WTC11 (cell line): ENCODE measurements around the gene ZBTB6.

ENCODE experiments used
- EMX1 ChIP-seq: fragments of 250-450 bp; sonication (Bioruptor Pico); IDR thresholded peaks from 2 replicates; pipeline ENCODE4 v1.8.0; 2021; ENCODE audit warnings: mild to moderate bottlenecking
- FOXJ3 ChIP-seq: sonication (generic); formaldehyde crosslinking; IDR thresholded peaks from 2 replicates; pipeline ENCODE4 v1.9.0; 2021; ENCODE audit warnings: missing genetic modification reagents, mild to moderate bottlenecking, borderline replicate concordance
- TP53 ChIP-seq: sonication (generic); formaldehyde crosslinking; IDR thresholded peaks from 2 replicates; pipeline ENCODE4 v1.8.1; 2023; ENCODE audit warnings: mild to moderate bottlenecking, missing genetic modification reagents
- TF ChIP-seq, protein P1 (sequence below): fragments of 200-600 bp; IDR thresholded peaks from 2 replicates; pipeline ENCODE4 v1.8.0; 2022; ENCODE audit warnings: antibody characterized with exemption
- TF ChIP-seq, protein P2 (sequence below): sonication (generic); formaldehyde crosslinking; IDR thresholded peaks from 2 replicates; pipeline ENCODE4 v1.8.1; 2022; ENCODE audit warnings: low read depth, mild to moderate bottlenecking, moderate library complexity, missing genetic modification reagents, borderline replicate concordance
- TF ChIP-seq, protein P3 (sequence below): sonication (generic); formaldehyde crosslinking; IDR thresholded peaks from 2 replicates; pipeline ENCODE4 v1.8.0; 2022; ENCODE audit warnings: mild to moderate bottlenecking, missing genetic modification reagents

DNA sequence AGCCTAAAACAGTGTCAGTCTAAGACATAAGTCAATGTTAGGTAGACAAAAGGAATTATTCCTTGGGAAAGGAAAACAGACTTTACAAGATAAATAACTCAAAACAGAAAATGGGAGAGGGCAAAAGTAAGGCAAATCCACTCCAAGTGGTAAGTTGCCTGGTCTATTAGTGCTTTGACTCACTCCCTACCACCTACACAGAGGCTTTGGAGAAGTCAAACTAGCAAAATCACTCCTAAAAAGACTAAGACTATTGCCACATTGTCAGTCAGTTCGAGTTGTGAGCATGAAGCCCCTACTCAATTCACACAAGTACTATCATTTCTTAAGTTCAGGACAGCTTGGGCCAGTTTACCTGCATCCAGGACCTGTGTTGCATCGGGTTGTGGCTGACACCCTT is 5.2 kb upstream of the ZBTB6 start:
- TF ChIP-seq, protein P1, sequence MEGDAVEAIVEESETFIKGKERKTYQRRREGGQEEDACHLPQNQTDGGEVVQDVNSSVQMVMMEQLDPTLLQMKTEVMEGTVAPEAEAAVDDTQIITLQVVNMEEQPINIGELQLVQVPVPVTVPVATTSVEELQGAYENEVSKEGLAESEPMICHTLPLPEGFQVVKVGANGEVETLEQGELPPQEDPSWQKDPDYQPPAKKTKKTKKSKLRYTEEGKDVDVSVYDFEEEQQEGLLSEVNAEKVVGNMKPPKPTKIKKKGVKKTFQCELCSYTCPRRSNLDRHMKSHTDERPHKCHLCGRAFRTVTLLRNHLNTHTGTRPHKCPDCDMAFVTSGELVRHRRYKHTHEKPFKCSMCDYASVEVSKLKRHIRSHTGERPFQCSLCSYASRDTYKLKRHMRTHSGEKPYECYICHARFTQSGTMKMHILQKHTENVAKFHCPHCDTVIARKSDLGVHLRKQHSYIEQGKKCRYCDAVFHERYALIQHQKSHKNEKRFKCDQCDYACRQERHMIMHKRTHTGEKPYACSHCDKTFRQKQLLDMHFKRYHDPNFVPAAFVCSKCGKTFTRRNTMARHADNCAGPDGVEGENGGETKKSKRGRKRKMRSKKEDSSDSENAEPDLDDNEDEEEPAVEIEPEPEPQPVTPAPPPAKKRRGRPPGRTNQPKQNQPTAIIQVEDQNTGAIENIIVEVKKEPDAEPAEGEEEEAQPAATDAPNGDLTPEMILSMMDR, result no peak
- TF ChIP-seq TP53 (CRISPR knock-in tag) (no peak), FOXJ3 (CRISPR knock-in tag) (no peak), EMX1 (no peak)
- TF ChIP-seq, protein P2, sequence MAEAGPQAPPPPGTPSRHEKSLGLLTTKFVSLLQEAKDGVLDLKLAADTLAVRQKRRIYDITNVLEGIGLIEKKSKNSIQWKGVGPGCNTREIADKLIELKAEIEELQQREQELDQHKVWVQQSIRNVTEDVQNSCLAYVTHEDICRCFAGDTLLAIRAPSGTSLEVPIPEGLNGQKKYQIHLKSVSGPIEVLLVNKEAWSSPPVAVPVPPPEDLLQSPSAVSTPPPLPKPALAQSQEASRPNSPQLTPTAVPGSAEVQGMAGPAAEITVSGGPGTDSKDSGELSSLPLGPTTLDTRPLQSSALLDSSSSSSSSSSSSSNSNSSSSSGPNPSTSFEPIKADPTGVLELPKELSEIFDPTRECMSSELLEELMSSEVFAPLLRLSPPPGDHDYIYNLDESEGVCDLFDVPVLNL (CRISPR knock-in tag), result no peak
- TF ChIP-seq, protein P3, sequence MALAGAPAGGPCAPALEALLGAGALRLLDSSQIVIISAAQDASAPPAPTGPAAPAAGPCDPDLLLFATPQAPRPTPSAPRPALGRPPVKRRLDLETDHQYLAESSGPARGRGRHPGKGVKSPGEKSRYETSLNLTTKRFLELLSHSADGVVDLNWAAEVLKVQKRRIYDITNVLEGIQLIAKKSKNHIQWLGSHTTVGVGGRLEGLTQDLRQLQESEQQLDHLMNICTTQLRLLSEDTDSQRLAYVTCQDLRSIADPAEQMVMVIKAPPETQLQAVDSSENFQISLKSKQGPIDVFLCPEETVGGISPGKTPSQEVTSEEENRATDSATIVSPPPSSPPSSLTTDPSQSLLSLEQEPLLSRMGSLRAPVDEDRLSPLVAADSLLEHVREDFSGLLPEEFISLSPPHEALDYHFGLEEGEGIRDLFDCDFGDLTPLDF (CRISPR knock-in tag), result no peak
